GM19351 (cell line): ENCODE measurements around the gene ZBTB24.

Experiments used
- ATAC-seq: cut with Tn5 transposase; IDR thresholded peaks from one replicate; pipeline ENCODE4 v1.9.1; 2021; ENCODE audit warnings: mild to moderate bottlenecking, moderate library complexity; ENCODE audit not compliant: unreplicated experiment

ZBTB24 gene

GRCh38 chr6:109434456-109434855 lies 48.6 kb downstream of the ZBTB24 start:
- no peak for ATAC-seq

DNA sequence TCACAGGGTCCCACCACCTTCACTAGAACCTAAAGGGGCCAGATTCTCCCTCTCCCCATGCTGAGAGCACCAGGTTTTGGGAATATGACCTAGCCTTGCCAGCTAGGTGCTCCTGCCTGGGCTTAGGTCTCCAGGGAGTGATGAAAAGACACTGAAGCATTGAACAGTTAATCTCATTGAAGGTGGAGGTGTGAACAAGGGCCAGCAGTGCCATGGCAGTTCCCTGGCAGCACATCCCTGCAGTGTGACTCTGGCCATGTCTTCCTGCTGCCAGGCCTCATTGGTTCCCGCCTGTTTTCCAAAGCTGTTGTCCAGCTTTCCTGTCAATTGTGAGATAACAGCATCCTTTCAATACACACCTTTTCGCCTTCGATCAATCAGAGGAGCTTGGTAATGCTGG lies 53.5 kb downstream of the ZBTB24 start:
- ATAC-seq = no peak

GRCh38 chr6:109428889-109429477 lies 54.0 kb downstream of the ZBTB24 start:
- ATAC-seq = no peak

DNA sequence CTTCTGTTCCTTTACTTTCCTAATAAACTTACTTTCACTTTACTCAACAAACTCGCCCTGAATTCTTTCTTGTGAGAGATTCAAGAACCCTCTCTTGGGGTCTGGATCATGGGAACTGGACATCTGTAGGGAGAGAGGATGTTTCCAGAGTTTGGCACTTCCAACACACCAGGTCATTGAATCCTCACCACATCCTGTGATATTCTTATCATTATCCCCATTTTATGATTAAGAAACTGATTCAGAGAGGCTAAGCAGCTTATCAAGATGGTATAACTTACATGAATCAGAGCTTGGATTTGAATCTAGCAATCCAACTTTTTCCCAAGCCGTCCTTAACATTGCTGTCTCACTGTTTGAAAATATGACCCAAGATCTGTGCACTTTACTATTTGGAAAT lies 58.1 kb downstream of the ZBTB24 start:
- no peak for ATAC-seq

DNA sequence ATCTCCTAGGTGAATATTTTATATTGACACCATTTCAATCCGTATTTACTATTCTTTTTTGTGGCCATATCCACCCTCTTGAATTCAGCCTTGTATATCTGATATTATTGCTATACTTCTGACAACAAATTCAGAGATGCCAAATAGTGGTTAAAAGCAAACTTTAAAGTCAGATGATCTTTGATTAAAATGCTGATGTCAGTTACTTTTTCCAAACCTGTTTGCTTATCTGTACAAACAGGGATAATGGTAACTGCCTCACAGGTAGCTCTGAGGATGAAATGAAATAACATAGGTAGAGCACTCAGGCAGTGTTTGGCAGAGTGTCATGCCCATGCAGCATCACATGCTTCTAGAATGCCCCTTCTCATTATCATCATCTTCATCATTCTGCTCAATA lies 61.8 kb downstream of the ZBTB24 start:
- ATAC-seq = no peak

DNA sequence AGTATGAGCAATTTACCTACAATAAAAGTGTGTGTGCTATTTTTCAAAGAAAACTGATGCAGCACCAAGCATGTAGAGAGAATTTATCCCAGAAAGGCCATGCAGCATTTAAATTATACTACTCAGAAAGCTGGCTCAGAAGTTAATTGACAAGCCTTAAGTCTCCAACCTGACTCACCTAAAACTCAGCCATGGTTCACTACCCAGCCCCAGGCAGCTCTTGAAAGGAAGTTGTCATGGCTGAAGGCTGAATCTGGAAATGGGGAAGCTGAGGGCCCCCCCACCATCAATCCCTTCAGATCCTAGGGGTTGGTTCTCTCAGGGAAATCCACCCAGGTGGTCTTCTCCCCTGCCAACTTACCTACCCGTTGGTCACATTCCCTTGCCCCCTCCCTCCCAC lies 62.3 kb downstream of the ZBTB24 start:
- no peak for ATAC-seq

GRCh38 chr6:109417646-109418045 lies 65.4 kb downstream of the ZBTB24 start:
- ATAC-seq = no peak
